Parathyroid adenoma (tissue), 2 donors: ENCODE data around the gene CTBP1.

Source experiments
- H2AFZ ChIP-seq: fragments of 300-600 bp; sonication (generic); one replicate; pipeline ENCODE4 v1.7.0; 2017; ENCODE audit warnings: antibody characterized with exemption, mild to moderate bottlenecking
- H3K27ac ChIP-seq: fragments of 300-600 bp; sonication (generic); one replicate; pipeline ENCODE4 v1.7.0; 2017
- H3K27me3 ChIP-seq: fragments of 300-600 bp; sonication (generic); one replicate; pipeline ENCODE4 v1.7.0; 2017; ENCODE audit warnings: low read length; ENCODE audit not compliant: control insufficient read depth, insufficient read depth
- H3K36me3 ChIP-seq: fragments of 300-600 bp; sonication (generic); one replicate; pipeline ENCODE4 v1.7.0; 2017; ENCODE audit warnings: low read length; ENCODE audit not compliant: control insufficient read depth, insufficient read depth
- H3K4me1 ChIP-seq: fragments of 300-600 bp; sonication (generic); one replicate; pipeline ENCODE4 v1.7.0; 2017; ENCODE audit warnings: control low read depth
- H3K4me2 ChIP-seq: fragments of 300-600 bp; sonication (generic); one replicate; pipeline ENCODE4 v1.7.0; 2017; ENCODE audit warnings: low read length
- H3K4me3 ChIP-seq: fragments of 300-600 bp; sonication (generic); one replicate; pipeline ENCODE4 v1.7.0; 2017; ENCODE audit warnings: low read depth, low read length
- H3K79me2 ChIP-seq: fragments of 300-600 bp; sonication (generic); one replicate; pipeline ENCODE4 v1.7.0; 2017; ENCODE audit warnings: control low read depth
- H3K9ac ChIP-seq: fragments of 300-600 bp; sonication (generic); one replicate; pipeline ENCODE4 v1.7.0; 2017; ENCODE audit warnings: mild to moderate bottlenecking
- H3K9me3 ChIP-seq: fragments of 300-600 bp; sonication (generic); one replicate; pipeline ENCODE4 v1.7.0; 2017; ENCODE audit warnings: low read length; ENCODE audit not compliant: control insufficient read depth
- CTCF ChIP-seq: fragments of 300-600 bp; sonication (generic); IDR thresholded peaks from one replicate; pipeline ENCODE4 v1.7.0; 2017; ENCODE audit warnings: antibody characterized with exemption, mild to moderate bottlenecking
- donor health status: primary hyperparathyroidism.

CTBP1 gene

GRCh38 chr4:1208266-1208961 lies 40.5 kb downstream of the CTBP1 start:
- no peaks in the 10 kb centered on the region for H3K9me3 ChIP-seq
- H3K27ac ChIP-seq, result no peak overlapping the region
- TF ChIP-seq CTCF, result no peak
- no peak overlapping the region for H3K4me3 ChIP-seq
- H3K9ac ChIP-seq, result no peak overlapping the region
- H3K4me1 ChIP-seq, result peaks cover 4% of the 10 kb centered on the region
- H3K79me2 ChIP-seq, result no peaks in the 10 kb centered on the region
- H2AFZ ChIP-seq, result no peak overlapping the region
- H3K36me3 ChIP-seq, result no peaks in the 10 kb centered on the region
- no peaks in the 10 kb centered on the region for H3K27me3 ChIP-seq
- no peak overlapping the region for H3K4me2 ChIP-seq

DNA sequence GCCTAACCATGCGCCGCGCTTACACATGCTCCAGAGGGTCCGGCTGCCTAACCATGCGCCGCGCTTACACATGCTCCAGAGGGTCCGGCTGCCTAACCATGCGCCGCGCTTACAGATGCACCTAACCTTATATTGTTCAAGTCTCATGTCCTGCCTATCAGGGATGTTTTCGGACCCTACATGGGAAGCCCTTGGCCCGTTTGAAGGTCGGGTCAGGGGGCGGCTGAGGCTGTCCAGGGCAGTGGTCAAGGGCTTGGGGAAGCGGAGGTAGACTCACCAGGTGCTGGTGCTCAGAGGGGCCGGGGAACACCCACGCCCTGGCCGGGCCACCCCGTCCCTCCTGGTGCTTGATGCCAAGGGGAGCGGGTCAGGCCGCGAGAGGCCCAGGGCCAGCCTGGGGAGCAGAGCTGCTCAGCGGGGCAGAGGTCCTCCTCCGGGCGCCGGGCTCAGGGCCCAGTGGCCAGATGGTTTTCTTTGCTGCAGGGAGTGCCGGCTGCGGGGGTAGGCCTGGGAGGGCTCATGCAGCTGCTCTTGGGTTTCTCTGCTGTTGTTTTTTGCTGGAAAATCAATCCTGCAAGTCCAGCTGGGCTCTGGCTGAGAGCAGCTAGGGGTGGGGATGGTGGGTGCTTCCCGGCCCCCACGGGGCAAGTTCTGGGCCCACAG lies 41.2 kb downstream of the CTBP1 start:
- H3K4me3 ChIP-seq, result no peak overlapping the region
- H3K79me2 ChIP-seq, result no peaks in the 10 kb centered on the region
- H3K9ac ChIP-seq, result no peak overlapping the region
- TF ChIP-seq CTCF, result no peak
- no peak overlapping the region for H2AFZ ChIP-seq
- H3K27me3 ChIP-seq, result no peaks in the 10 kb centered on the region
- no peaks in the 10 kb centered on the region for H3K9me3 ChIP-seq
- H3K4me2 ChIP-seq, result no peak overlapping the region
- peaks cover 4% of the 10 kb centered on the region for H3K4me1 ChIP-seq
- H3K36me3 ChIP-seq, result no peaks in the 10 kb centered on the region
- H3K27ac ChIP-seq, result no peak overlapping the region

GRCh38 chr4:1207157-1207470 lies 41.8 kb downstream of the CTBP1 start:
- no peak overlapping the region for H3K27ac ChIP-seq
- H3K4me3 ChIP-seq, result no peak overlapping the region
- no peak overlapping the region for H3K4me2 ChIP-seq
- H2AFZ ChIP-seq, result no peak overlapping the region
- no peak overlapping the region for H3K9ac ChIP-seq
- H3K36me3 ChIP-seq, result no peaks in the 10 kb centered on the region
- H3K27me3 ChIP-seq, result no peaks in the 10 kb centered on the region
- peaks cover 4% of the 10 kb centered on the region for H3K4me1 ChIP-seq
- no peaks in the 10 kb centered on the region for H3K79me2 ChIP-seq
- no peak for TF ChIP-seq CTCF
- no peaks in the 10 kb centered on the region for H3K9me3 ChIP-seq

DNA sequence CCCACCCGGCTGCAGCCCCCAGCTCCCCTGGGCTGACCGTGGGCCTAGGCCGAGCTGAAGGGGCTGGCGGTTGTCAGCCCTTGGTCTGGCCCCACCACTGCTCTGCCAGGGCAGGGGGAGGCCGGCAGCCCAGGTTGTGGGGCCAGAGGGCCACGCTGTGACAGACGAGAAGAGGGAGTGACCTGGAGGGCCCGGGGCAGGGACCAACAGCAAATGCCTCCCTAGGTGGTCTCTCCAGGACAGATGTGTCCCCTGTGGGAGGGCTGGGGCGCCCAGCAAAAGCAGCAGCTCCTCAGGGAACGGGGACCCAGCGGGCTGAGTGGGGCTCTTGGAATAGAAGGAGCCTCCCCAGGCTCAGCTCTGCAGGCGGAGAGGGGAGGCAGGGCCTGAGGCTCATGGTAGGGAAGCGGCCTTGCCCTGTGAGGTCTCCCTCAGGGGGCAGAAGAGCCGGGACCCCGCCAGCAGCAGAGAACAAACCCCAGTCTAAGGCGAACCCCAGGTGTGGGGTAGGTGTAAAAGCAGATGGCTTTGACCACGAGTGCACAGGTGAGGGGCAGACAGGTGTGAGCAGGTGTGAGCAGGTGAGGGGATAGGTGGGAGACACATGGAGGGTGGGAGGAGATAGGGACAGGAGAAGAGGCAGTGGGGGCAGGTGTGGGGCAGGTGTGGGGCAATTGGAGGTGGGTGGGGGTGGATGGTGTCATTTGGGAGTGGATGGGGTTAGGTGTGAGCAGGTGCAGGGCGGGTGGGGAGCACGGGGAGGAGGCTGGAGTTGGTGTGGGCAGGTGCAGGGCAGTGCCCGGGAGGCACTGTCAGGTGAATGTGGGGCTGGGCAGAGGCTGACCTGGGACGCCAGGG lies 42.4 kb downstream of the CTBP1 start:
- H3K27ac ChIP-seq, result no peak overlapping the region

More for the DNA sequence above, 42.4 kb downstream of the CTBP1 start:
- Histone ChIP-seq H3K4me2 (no peak overlapping the region), H3K79me2 (no peaks in the 10 kb centered on the region), H3K9me3 (no peaks in the 10 kb centered on the region), H3K27me3 (no peaks in the 10 kb centered on the region), H3K36me3 (no peaks in the 10 kb centered on the region), H3K9ac (no peak overlapping the region), H2AFZ (no peak overlapping the region), H3K4me1 (peaks cover 4% of the 10 kb centered on the region), H3K4me3 (no peak overlapping the region)
- no peak for TF ChIP-seq CTCF
